SW 1271 (cell line): ENCODE results near the gene TMSB15B.
A peak's percentile ranks its signal among the peaks of the same experiment; 100 is the strongest.
"Not testable (repeated sequence)": the region's sequence is repeated elsewhere in the genome, so short reads cannot be mapped to it uniquely, and the experiment has no call there.

ENCODE experiments used
- DNase-seq, 2 experiments: peaks; one replicate each; lab custom pipeline; 2025; lab: John Stamatoyannopoulos, UW

The TMSB15B gene

GRCh38 chrX:103962411-103963278 is at the start of gene TMSB15B:
Gene TMSB15B (plus strand): TSS chrX:103962627.
- DNase-seq = not testable (repeated sequence)

GRCh38 chrX:103913356-103914020 is 48.9 kb upstream of the TMSB15B start:
- DNase-seq = no peak

GRCh38 chrX:103918050-103918449 is 44.4 kb upstream of the TMSB15B start:
- DNase-seq = peak; percentile 10 to 60

GRCh38 chrX:103918571-103919269 is 43.7 kb upstream of the TMSB15B start:
- DNase-seq = peak; percentile 4 to 40

GRCh38 chrX:103919270-103919637 is 43.2 kb upstream of the TMSB15B start:
- peak; percentile 1 to 55 for DNase-seq

- DNase-seq = not testable (repeated sequence)
Measured at GRCh38 chrX:103920515-103920914, 41.9 kb upstream of the TMSB15B start.

- no peak for DNase-seq
Measured at GRCh38 chrX:103927030-103927429, 35.4 kb upstream of the TMSB15B start.

GRCh38 chrX:103927633-103928032 is 34.8 kb upstream of the TMSB15B start:
- DNase-seq = no peak

- no peak for DNase-seq
Measured at GRCh38 chrX:103932133-103932532, 30.3 kb upstream of the TMSB15B start.

GRCh38 chrX:103940257-103940656 is 22.2 kb upstream of the TMSB15B start:
- DNase-seq = not testable (repeated sequence)

- DNase-seq = no peak
Measured at GRCh38 chrX:103941201-103941975, 21.0 kb upstream of the TMSB15B start.

- no peak for DNase-seq
Measured at GRCh38 chrX:103949506-103949905, 12.9 kb upstream of the TMSB15B start.

- DNase-seq = no peak
Measured at GRCh38 chrX:103953353-103953752, 9.1 kb upstream of the TMSB15B start.

- no peak for DNase-seq
Measured at GRCh38 chrX:103954259-103954658, 8.2 kb upstream of the TMSB15B start.

GRCh38 chrX:103960599-103960998 is 1.8 kb upstream of the TMSB15B start:
- not testable (repeated sequence) for DNase-seq

GRCh38 chrX:103983508-103983907 is 21.1 kb downstream of the TMSB15B start:
- not testable (repeated sequence) for DNase-seq

GRCh38 chrX:103999234-103999633 is 36.8 kb downstream of the TMSB15B start:
- DNase-seq = no peak

GRCh38 chrX:104008831-104009230 is 46.4 kb downstream of the TMSB15B start:
- no peak for DNase-seq

GRCh38 chrX:104013158-104013557 is 50.7 kb downstream of the TMSB15B start:
- DNase-seq = no peak

GRCh38 chrX:104013606-104014005 is 51.2 kb downstream of the TMSB15B start, which contains the start of gene H2BW1:
Gene H2BW1 (minus strand): TSS chrX:104013708. CDS start chrX:104013576, 132 bp downstream.
- no peak for DNase-seq

GRCh38 chrX:104015576-104015975 is 53.1 kb downstream of the TMSB15B start:
- not testable (repeated sequence) for DNase-seq
